Measurements from ENCODE around the gene CSN1S1.

CSN1S1 gene

GRCh38 chr4:69930768-69931167 lies at the start of gene CSN1S1:
CSN1S1 (plus strand) TSS chr4:69931068; CDS start chr4:69932556, 1,488 bp downstream.
- Histone ChIP-seq H3K4me3 (ENCODE audit: low read depth in 1 of 5, low read length in 5 of 5) (no peak within 1 kb of the TSS), H3K9me3 (ENCODE audit: control insufficient read depth in 5 of 5, low read length in 5 of 5) (no peaks in the 10 kb centered on the region)

GRCh38 chr4:69881173-69881773 lies 49.6 kb upstream of the CSN1S1 start:
- no peak overlapping the region for H3K4me3 ChIP-seq (ENCODE audit: low read depth in 1 of 5, low read length in 5 of 5)
- no peak overlapping the region for H3K27ac ChIP-seq (ENCODE audit: low read depth, low read length)
- no peaks in the 10 kb centered on the region for H3K4me1 ChIP-seq (ENCODE audit: control insufficient read depth in 5 of 5, insufficient read depth in 5 of 5, low read length in 5 of 5)

More at GRCh38 chr4:69930768-69931167, at the start of gene CSN1S1:
- no peaks in the 10 kb centered on the region for H3K36me3 ChIP-seq (ENCODE audit: control insufficient read depth in 5 of 5, insufficient read depth in 5 of 5, low read length in 5 of 5)
- H3K27ac ChIP-seq (ENCODE audit: low read depth, low read length) = no peak within 1 kb of the TSS
- H3K27me3 ChIP-seq (ENCODE audit: control insufficient read depth in 5 of 5, insufficient read depth in 4 of 5, low read length in 5 of 5) = no peaks in the 10 kb centered on the region
- no peaks in the 10 kb centered on the region for H3K4me1 ChIP-seq (ENCODE audit: control insufficient read depth in 5 of 5, insufficient read depth in 5 of 5, low read length in 5 of 5)
- no peak within 1 kb of the TSS for H3K9ac ChIP-seq (ENCODE audit: low read length in 5 of 5)

GRCh38 chr4:69882150-69882549 lies 48.7 kb upstream of the CSN1S1 start:
- H3K4me1 ChIP-seq (ENCODE audit: control insufficient read depth in 5 of 5, insufficient read depth in 5 of 5, low read length in 5 of 5) = no peaks in the 10 kb centered on the region
- H3K9me3 ChIP-seq (ENCODE audit: control insufficient read depth in 5 of 5, low read length in 5 of 5) = no peaks in the 10 kb centered on the region
- no peak overlapping the region for H3K4me3 ChIP-seq (ENCODE audit: low read depth in 1 of 5, low read length in 5 of 5)
- H3K36me3 ChIP-seq (ENCODE audit: control insufficient read depth in 5 of 5, insufficient read depth in 5 of 5, low read length in 5 of 5) = no peaks in the 10 kb centered on the region
- H3K27ac ChIP-seq (ENCODE audit: low read depth, low read length) = no peak overlapping the region
- H3K9ac ChIP-seq (ENCODE audit: low read length in 5 of 5) = no peak overlapping the region
- no peaks in the 10 kb centered on the region for H3K27me3 ChIP-seq (ENCODE audit: control insufficient read depth in 5 of 5, insufficient read depth in 4 of 5, low read length in 5 of 5)

More at GRCh38 chr4:69881173-69881773, 49.6 kb upstream of the CSN1S1 start:
- no peaks in the 10 kb centered on the region for H3K36me3 ChIP-seq (ENCODE audit: control insufficient read depth in 5 of 5, insufficient read depth in 5 of 5, low read length in 5 of 5)
- H3K27me3 ChIP-seq (ENCODE audit: control insufficient read depth in 5 of 5, insufficient read depth in 4 of 5, low read length in 5 of 5) = no peaks in the 10 kb centered on the region
- H3K9me3 ChIP-seq (ENCODE audit: control insufficient read depth in 5 of 5, low read length in 5 of 5) = no peaks in the 10 kb centered on the region
- H3K9ac ChIP-seq (ENCODE audit: low read length in 5 of 5) = no peak overlapping the region

GRCh38 chr4:69888336-69888735 lies 42.5 kb upstream of the CSN1S1 start:
- no peak overlapping the region for H3K4me3 ChIP-seq (ENCODE audit: low read depth in 1 of 5, low read length in 5 of 5)
- no peaks in the 10 kb centered on the region for H3K4me1 ChIP-seq (ENCODE audit: control insufficient read depth in 5 of 5, insufficient read depth in 5 of 5, low read length in 5 of 5)
- H3K27me3 ChIP-seq (ENCODE audit: control insufficient read depth in 5 of 5, insufficient read depth in 4 of 5, low read length in 5 of 5) = no peaks in the 10 kb centered on the region
- H3K36me3 ChIP-seq (ENCODE audit: control insufficient read depth in 5 of 5, insufficient read depth in 5 of 5, low read length in 5 of 5) = no peaks in the 10 kb centered on the region
- no peak overlapping the region for H3K9ac ChIP-seq (ENCODE audit: low read length in 5 of 5)
- no peak overlapping the region for H3K27ac ChIP-seq (ENCODE audit: low read depth, low read length)
- H3K9me3 ChIP-seq (ENCODE audit: control insufficient read depth in 5 of 5, low read length in 5 of 5) = no peaks in the 10 kb centered on the region

GRCh38 chr4:69894186-69894585 lies 36.7 kb upstream of the CSN1S1 start:
- no peaks in the 10 kb centered on the region for H3K36me3 ChIP-seq (ENCODE audit: control insufficient read depth in 5 of 5, insufficient read depth in 5 of 5, low read length in 5 of 5)
- H3K27me3 ChIP-seq (ENCODE audit: control insufficient read depth in 5 of 5, insufficient read depth in 4 of 5, low read length in 5 of 5) = no peaks in the 10 kb centered on the region
- no peak overlapping the region for H3K9ac ChIP-seq (ENCODE audit: low read length in 5 of 5)
- H3K4me1 ChIP-seq (ENCODE audit: control insufficient read depth in 5 of 5, insufficient read depth in 5 of 5, low read length in 5 of 5) = no peaks in the 10 kb centered on the region
- no peaks in the 10 kb centered on the region for H3K9me3 ChIP-seq (ENCODE audit: control insufficient read depth in 5 of 5, low read length in 5 of 5)
- H3K27ac ChIP-seq (ENCODE audit: low read depth, low read length) = no peak overlapping the region
- H3K4me3 ChIP-seq (ENCODE audit: low read depth in 1 of 5, low read length in 5 of 5) = no peak overlapping the region

- H3K4me1 ChIP-seq (ENCODE audit: control insufficient read depth in 5 of 5, insufficient read depth in 5 of 5, low read length in 5 of 5) = no peaks in the 10 kb centered on the region
- H3K9ac ChIP-seq (ENCODE audit: low read length in 5 of 5) = no peak overlapping the region
- H3K9me3 ChIP-seq (ENCODE audit: control insufficient read depth in 5 of 5, low read length in 5 of 5) = no peaks in the 10 kb centered on the region
- H3K4me3 ChIP-seq (ENCODE audit: low read depth in 1 of 5, low read length in 5 of 5) = no peak overlapping the region
- H3K27me3 ChIP-seq (ENCODE audit: control insufficient read depth in 5 of 5, insufficient read depth in 4 of 5, low read length in 5 of 5) = no peaks in the 10 kb centered on the region
- no peaks in the 10 kb centered on the region for H3K36me3 ChIP-seq (ENCODE audit: control insufficient read depth in 5 of 5, insufficient read depth in 5 of 5, low read length in 5 of 5)
- H3K27ac ChIP-seq (ENCODE audit: low read depth, low read length) = no peak overlapping the region
Observed at GRCh38 chr4:69894721-69895120, 36.1 kb upstream of the CSN1S1 start.

GRCh38 chr4:69896530-69897116 lies 34.2 kb upstream of the CSN1S1 start:
- no peak overlapping the region for H3K4me3 ChIP-seq (ENCODE audit: low read depth in 1 of 5, low read length in 5 of 5)
- no peak overlapping the region for H3K9ac ChIP-seq (ENCODE audit: low read length in 5 of 5)
- no peaks in the 10 kb centered on the region for H3K36me3 ChIP-seq (ENCODE audit: control insufficient read depth in 5 of 5, insufficient read depth in 5 of 5, low read length in 5 of 5)
- H3K9me3 ChIP-seq (ENCODE audit: control insufficient read depth in 5 of 5, low read length in 5 of 5) = no peaks in the 10 kb centered on the region
- no peak overlapping the region for H3K27ac ChIP-seq (ENCODE audit: low read depth, low read length)
- H3K4me1 ChIP-seq (ENCODE audit: control insufficient read depth in 5 of 5, insufficient read depth in 5 of 5, low read length in 5 of 5) = no peaks in the 10 kb centered on the region
- no peaks in the 10 kb centered on the region for H3K27me3 ChIP-seq (ENCODE audit: control insufficient read depth in 5 of 5, insufficient read depth in 4 of 5, low read length in 5 of 5)

- Histone ChIP-seq H3K4me1 (ENCODE audit: control insufficient read depth in 5 of 5, insufficient read depth in 5 of 5, low read length in 5 of 5) (peaks cover 0 to 43% (median 9%) of the 10 kb centered on the region in 5 donors), H3K9ac (ENCODE audit: low read length in 5 of 5) (no peak overlapping the region), H3K27me3 (ENCODE audit: control insufficient read depth in 5 of 5, insufficient read depth in 4 of 5, low read length in 5 of 5) (no peaks in the 10 kb centered on the region)
Observed at GRCh38 chr4:69907151-69907550, 23.7 kb upstream of the CSN1S1 start.

GRCh38 chr4:69909195-69909594 lies 21.7 kb upstream of the CSN1S1 start:
- Histone ChIP-seq H3K27ac (ENCODE audit: low read depth, low read length) (peak overlapping the region; percentile 76), H3K36me3 (ENCODE audit: control insufficient read depth in 5 of 5, insufficient read depth in 5 of 5, low read length in 5 of 5) (no peaks in the 10 kb centered on the region), H3K27me3 (ENCODE audit: control insufficient read depth in 5 of 5, insufficient read depth in 4 of 5, low read length in 5 of 5) (no peaks in the 10 kb centered on the region), H3K9ac (ENCODE audit: low read length in 5 of 5) (no peak overlapping the region), H3K4me1 (ENCODE audit: control insufficient read depth in 5 of 5, insufficient read depth in 5 of 5, low read length in 5 of 5) (peaks cover 0 to 63% (median 9%) of the 10 kb centered on the region in 5 donors), H3K4me3 (ENCODE audit: low read depth in 1 of 5, low read length in 5 of 5) (no peak overlapping the region), H3K9me3 (ENCODE audit: control insufficient read depth in 5 of 5, low read length in 5 of 5) (peaks cover 0 to 5% (median 0%) of the 10 kb centered on the region in 5 donors)

More at GRCh38 chr4:69907151-69907550, 23.7 kb upstream of the CSN1S1 start:
- Histone ChIP-seq H3K4me3 (ENCODE audit: low read depth in 1 of 5, low read length in 5 of 5) (no peak overlapping the region), H3K9me3 (ENCODE audit: control insufficient read depth in 5 of 5, low read length in 5 of 5) (peaks cover 0 to 6% (median 0%) of the 10 kb centered on the region in 5 donors), H3K27ac (ENCODE audit: low read depth, low read length) (peak overlapping the region; percentile 76), H3K36me3 (ENCODE audit: control insufficient read depth in 5 of 5, insufficient read depth in 5 of 5, low read length in 5 of 5) (no peaks in the 10 kb centered on the region)

GRCh38 chr4:69910016-69910782 lies 20.7 kb upstream of the CSN1S1 start:
- H3K9ac ChIP-seq (ENCODE audit: low read length in 5 of 5) = no peak overlapping the region
- H3K4me3 ChIP-seq (ENCODE audit: low read depth in 1 of 5, low read length in 5 of 5) = no peak overlapping the region
- no peaks in the 10 kb centered on the region for H3K27me3 ChIP-seq (ENCODE audit: control insufficient read depth in 5 of 5, insufficient read depth in 4 of 5, low read length in 5 of 5)
- no peaks in the 10 kb centered on the region for H3K36me3 ChIP-seq (ENCODE audit: control insufficient read depth in 5 of 5, insufficient read depth in 5 of 5, low read length in 5 of 5)
- H3K4me1 ChIP-seq (ENCODE audit: control insufficient read depth in 5 of 5, insufficient read depth in 5 of 5, low read length in 5 of 5) = peaks cover 0 to 68% (median 9%) of the 10 kb centered on the region in 5 donors
- H3K27ac ChIP-seq (ENCODE audit: low read depth, low read length) = peak overlapping the region; percentile 76
- H3K9me3 ChIP-seq (ENCODE audit: control insufficient read depth in 5 of 5, low read length in 5 of 5) = peaks cover 0 to 4% (median 0%) of the 10 kb centered on the region in 5 donors

All from subcutaneous abdominal adipose tissue (tissue), 5 donors.